ENCODE results near the gene PDGFB.

Gene PDGFB

DNA sequence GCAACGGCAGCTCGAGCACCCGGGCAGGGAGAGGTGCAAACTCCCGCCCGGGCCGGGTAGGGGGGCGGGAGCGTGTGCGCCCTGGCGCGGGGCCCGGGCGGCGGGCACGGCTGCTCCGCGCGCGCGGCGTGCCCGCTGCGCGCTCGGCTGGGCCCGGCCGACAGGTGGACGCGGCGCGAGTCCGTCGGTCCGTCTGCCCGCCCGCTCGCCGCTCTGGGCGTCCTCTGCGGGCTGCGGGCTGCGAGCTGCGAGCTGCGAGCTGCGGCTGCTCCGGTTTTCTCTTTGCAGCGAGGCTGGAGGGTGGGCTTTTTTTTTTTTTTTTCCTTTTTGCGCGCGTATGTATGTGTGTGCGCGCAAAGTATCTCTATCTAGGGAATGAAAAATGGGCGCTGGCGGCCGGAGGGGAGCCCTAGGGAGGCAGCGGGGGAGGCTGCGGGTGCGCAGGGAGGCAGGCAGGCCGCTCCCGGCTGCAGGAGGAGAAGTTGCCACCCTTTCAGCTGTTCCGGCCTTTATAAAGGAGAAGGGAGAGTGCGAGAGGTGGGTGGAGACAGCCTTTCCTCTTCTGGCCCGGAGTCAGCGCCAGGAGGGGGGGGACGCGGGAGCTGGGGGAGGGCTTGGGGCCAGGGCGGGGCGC lies at the start of gene PDGFB:
Gene PDGFB (minus strand): TSS at position 487 of the 634 bp plus-strand sequence. CDS start 1,019 bp downstream, outside the sequence.
- DNase-seq (ENCODE audit: low read depth in 2 of 2) = no peak

DNA sequence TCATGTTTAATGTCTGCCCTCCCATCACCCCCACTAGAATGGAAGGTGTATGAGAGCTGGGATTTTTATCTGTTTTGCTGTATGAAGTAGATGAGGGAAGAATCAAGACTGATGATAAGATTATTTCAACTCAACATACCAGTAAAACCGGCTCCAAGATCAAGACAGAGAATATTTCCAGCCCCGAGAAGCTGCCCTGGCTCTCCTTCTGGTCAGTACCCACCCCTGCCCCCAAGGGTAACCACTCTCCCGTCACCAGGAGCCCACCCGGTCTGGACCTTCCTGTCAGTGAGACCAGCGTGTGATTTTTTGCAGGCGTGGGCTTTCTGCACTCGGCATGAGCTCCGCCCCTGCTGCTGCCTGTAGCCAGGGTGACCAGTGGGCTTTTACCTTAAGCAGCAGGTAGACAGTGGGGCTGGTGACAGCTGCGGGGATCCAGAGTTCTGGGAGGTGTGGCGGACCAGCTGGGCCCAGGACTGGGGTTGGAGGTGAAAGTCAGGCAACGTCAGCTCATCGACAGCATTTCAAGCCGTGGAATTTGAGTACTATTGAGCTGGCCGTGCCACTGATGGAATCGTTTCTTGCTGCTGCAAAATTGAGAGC lies 49.1 kb upstream of the PDGFB start:
- no peak for DNase-seq (ENCODE audit: low read depth in 2 of 2)

DNA sequence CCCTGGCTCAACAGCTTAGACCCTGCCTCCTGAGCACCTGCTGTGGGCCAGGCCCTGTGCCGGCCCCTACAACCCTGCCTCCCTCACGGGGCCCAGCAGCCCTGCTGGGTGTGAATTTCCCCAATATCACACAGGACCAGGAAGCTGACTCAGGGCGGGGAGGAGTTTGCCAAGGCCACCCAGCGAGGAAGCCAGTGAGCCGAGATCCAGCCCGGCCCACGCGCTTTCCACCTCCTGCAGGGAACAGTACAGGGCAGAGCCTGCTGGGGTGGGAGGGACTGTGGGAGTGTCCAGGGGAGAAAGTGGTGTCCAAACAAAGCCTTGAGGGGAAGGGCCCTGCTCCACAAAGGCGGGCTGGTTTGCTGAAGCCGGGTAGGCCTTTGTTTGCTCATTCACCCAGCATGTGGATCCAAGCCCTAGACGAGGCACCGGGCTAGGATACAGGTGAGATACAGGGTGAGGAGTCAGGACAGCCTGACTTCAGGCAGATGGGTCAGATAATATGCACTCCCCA lies 47.8 kb upstream of the PDGFB start:
- DNase-seq (ENCODE audit: low read depth in 2 of 2) = peak; percentile 78 to 81

DNA sequence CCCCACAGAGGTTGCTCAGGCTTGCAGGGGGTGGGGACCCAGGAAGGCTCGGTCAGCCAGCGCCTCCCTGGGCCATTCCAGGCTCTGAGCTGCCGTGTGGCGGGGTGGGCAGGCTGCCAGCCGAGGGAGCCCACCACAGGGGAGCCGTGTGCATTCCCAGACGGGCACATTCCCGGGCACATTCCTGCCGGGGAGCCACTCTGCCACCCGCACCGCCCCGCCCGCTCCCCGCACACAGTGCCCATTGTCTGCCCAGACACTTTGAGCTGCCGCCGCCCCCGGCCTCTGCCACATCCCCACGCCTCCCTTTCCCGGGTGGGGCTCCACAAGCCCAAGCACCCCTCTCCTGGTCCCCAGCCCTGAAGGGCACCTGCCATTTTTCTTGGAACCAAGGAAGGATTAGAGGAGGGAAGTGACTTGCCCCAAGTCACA lies 47.3 kb upstream of the PDGFB start:
- no peak for DNase-seq (ENCODE audit: low read depth in 2 of 2)

DNA sequence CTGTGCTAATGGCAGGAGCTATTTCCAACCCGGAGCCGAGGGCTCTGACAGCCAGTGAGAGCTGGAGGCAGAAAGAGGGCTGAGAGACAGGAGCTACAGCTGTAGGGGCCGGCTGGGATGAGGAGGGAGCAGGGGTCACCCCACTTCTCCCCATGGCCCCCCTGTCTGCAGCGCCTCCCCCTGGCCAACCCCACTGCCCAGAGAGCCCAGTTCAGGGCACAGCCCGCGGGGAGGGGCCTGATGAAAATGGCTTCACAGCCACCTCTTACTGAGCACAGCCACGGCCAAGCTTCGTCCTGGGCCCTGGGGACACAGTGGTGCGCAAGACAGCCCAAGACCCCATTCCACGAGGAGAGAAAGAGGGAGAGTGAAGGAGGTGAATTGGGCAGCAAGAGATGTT lies 46.7 kb upstream of the PDGFB start:
- no peak for DNase-seq (ENCODE audit: low read depth in 2 of 2)

DNA sequence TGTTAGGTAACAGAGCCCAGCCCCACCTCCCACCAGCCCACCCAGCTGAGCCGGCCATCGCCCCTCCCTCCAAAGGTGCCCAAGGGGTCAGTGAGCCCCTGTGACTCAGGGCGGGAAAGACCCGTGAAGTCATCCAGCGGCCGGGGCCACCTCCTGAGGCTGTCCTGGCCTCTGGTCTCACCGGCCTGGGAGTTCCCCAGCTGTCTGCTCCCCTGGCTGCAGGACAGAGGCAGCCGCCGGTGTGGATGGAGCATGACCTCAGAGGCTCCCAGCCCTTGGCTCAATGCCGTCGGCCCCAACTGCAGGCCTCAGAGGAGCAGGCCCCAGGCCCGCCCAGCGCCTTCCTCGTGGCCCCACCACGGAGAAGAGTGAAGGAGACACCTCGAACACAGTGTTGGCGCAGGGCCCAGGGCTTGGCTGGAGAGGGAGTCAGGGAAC lies 46.0 kb upstream of the PDGFB start:
- DNase-seq (ENCODE audit: low read depth in 2 of 2) = no peak

DNA sequence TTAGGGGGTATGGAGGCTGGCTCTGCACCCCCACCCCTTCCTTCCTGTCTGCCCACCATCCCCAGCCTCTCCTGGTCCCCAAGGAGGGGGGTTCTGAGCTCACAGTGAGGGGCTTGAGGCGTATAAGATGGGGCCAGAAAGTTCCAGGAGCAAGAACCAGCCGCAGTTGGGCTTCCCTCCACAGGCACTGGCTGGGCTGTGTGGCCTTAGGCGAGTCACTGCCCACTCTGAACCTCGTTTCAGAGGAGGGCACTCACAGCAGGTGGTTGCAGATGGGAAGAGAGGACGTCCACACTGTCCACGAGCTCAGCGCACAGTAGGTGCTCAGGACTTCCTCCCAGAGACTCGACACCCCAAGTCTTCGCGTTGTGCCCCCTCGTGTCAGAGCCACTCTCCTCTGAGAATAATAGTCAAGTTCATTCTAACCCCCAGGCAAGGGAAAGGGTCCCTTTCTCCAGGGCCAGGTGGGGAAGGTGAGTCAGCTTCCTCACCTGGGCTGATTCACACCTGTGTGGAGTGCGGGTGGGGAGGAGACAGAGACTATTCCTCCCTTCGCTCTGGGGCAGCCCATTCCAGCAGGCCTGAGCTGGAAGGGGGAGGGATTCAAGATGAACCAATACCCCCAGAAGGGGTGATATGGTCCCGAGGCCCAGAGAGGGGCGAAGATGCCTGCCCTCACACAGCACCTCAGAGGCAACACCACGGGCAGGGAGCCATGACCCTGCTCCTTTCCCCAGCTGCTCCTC lies 45.4 kb upstream of the PDGFB start:
- DNase-seq (ENCODE audit: low read depth in 2 of 2) = no peak

DNA sequence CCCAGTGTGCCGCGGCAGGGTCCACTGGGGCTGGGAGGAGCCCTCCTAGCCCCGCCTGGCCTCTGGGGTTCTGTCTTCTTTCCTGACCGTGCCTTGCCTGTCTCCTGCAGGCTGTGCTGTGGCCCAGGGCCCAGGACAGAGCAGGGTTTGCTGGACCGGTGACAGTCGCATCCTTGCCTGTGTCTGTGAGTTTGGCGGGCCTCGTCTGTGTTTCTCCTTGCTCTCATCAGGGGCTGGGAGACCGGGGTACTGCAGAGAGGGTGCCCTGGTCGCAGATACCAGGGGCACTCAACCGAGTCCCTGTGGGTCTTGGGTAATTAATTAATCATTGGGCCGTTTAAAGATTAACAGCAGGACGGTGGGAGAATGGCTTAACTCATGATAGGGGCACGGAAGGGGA lies 44.8 kb upstream of the PDGFB start:
- no peak for DNase-seq (ENCODE audit: low read depth in 2 of 2)

DNA sequence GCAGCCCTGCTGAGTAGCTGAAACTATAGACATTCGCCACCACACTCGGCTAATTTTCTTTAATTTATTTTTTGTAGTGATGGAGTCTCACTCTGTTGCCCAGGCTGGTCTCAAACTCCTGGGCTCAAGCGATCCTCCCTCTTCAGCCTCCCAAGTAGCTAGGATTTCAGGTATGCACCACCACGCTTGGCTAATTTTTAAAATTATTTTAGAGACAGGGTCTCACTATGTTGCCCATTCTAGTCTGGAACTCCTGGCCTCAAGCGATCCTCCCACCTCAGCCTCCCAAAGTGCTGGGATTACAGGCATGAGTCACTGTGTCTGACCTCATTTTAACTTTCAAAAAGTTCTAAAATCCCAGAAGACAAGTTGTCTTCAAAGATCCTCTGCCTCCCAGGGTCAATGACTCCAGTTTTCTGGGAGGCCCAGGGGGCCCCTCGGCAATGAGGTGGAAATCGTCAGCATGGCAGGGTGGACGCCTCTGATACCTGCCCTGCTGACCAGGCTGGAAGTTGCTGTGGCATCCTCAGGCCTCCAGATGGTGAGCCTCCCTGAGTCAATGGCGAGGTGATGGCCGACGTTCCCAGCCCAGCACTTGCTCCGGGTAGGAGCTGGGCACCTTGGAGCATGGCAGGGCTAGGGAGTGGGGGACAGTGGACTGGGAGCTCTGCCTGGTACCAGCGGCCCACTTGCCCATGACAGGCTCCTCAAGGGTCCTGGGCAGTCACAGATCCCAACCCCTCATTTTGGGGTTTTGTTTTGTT lies 43.5 kb upstream of the PDGFB start:
- DNase-seq (ENCODE audit: low read depth in 2 of 2) = no peak

DNA sequence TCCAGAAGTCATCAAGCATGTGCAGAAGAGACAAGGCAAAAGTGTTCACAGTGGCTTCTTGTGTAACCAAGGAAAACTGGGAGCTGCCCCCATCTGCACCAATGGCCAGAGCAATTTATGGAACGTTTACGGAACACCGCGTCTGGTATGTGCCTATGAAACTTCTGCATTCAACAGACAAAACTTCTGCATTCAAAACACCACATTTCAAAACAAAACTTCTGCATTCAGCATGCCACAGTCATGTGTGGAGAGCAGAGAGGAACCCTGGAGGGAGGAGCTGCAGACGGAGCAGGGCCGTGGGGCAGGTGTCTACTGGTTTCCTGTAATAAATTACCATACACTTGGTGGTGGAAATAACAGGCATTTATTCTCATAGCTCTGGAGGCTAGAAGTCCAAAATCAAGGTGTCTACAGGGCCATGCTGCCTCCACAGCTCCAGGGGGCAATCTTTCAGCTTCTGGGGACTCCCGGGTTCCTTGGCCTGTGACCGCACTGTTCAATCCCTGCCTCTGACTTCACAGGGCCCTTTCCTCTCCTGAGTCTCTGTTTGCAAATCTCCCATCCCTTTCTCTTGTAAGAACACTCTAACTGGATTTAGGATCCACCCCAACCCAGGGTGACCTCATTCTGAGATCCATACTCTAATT lies 42.4 kb upstream of the PDGFB start:
- DNase-seq (ENCODE audit: low read depth in 2 of 2) = no peak

DNA sequence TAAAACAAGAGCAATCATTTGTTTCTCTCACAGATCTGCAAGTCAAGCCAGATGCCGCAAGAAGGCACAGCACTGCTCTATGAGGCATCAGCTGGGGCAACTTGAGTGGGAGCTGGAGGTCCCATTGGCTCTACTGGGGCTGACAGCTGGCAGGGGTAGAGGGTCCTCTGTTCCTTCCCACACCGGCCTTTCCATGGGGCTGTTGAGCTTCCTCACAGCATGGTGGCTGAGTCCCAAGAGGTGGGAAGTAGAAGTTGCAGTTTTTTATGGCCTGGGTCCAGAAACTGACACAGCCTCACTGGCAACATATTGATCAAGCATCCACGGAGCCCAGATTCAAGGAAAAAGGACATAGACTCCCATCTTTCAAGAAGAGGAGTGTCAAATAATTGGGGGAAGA lies 40.2 kb upstream of the PDGFB start:
- no peak for DNase-seq (ENCODE audit: low read depth in 2 of 2)

DNA sequence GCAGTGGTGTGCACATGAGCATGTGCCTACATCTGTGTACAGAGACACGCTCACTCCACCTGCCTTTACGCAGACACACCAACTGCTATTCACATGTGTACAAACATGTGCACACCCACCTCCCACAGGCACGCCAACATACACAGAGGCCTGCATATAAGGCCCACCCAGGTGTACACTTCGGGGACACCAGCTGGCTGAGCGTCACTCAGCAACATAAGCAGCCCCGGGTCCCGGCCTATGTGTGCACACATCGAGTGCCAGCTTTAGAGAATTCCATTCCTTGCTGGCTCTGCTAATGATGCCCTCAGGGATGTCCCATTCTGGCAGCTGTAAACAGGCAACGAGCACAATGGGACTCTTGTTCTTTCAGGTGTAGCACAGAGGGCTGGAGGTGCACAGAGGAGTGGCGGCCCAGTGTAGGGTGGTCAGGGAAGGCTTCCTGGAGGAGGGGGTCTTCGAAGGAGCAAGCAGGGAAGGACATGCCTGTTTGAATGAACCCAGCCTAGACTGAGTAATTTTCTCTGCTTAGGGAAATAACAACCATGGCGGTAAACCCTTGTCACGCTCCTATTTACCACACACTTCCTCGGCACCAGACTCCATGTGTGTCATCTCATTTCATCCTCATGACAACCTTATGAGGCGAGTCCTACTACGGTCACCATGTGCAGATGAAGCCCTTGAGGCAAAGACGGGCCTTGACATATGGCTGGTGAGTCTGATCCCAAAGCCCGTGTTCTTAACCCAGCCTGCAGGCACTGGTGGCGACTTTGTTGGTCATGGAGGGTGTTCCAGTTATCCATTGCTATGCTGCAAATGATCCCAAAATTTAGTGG lies 39.6 kb upstream of the PDGFB start:
- DNase-seq (ENCODE audit: low read depth in 2 of 2) = no peak

DNA sequence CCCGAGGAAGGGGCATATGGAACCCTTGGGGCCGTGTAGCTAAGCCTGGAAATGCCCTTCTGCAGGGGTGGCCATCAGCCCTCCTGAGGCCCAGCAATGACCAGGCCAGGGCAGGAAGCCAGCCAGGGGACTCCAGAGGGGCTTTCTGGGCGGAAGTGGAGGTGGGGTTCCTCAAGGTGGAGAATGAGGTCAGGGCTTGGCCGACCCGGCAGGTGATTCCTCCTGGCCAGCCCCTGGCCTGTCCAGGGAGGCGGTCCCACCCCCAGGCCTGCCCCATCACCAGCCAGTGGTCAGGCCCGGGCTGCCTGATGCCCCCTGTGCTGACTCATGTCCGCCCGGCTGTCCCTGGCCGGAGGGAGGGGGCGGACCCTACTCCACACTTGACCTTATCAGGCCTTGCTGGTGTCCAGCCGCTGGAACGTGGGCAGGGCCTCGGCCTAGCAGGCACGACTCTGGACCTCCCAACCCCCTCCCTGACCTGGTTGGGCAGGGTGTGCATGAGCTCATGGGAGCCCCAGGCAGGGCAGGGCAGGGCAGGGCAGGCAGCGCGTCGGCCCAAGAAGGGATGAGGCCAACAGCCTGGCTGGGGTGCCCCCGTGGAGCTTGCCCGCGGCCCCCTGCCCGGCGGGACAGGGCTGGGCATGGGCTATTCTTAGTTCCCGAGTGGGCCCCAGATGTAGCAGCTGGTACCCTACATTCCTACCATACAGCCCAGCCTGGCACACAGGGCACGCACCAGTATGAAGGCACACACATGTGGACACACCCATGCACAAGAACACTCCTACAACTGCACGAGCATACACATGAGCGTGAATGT lies 38.8 kb upstream of the PDGFB start:
- no peak for DNase-seq (ENCODE audit: low read depth in 2 of 2)

DNA sequence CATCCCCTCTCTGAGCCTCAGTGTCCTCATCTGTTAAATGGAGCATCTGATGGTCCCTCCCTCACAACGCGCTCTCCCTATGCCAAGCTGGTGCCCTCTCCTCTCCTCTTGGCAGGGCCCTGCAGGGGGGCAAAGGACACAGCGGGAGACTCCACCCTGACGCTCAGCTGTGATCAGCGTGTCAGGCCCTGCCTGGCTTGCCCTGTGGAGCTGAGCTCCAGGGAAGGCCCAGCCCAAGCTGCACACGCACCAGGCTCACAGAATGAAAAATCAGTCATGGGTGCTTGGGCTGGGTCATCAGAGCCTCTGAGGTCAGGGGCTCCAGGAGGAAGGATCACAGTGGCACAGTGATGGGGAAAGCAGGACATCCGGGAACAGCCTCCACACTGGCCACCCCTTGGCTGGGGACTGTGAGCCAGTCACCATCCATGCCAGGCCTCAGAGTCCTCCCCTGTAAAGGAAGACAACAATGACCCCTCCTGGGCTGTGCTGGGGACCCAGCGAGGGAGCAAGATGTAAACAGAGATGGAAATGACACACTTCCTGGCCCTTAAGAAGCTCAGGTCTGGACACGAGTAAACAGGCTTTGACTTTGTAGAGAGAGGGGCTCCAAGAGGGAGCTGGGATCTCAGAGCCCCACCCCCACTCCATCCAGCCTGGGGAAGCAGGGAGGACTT lies 38.0 kb upstream of the PDGFB start:
- no peak for DNase-seq (ENCODE audit: low read depth in 2 of 2)

DNA sequence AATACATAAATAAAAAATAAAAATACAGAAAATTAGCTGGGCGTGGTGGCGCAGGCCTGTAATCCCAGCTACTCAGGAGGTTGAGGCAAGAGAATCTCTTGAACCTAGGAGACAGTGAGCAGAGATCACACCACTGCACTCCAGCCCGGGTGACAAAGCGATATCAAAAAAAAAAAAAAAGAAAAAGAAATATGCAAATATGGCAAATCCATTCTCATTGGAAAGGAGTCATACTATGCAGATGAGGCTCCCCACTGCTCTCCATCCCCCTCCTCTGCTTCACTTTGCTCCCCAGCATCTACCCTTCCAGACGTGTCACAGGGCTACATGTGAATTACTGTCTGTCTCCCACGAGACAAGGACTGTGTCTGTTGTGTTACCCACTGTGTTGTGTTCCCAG lies 36.3 kb upstream of the PDGFB start:
- no peak for DNase-seq (ENCODE audit: low read depth in 2 of 2)

DNA sequence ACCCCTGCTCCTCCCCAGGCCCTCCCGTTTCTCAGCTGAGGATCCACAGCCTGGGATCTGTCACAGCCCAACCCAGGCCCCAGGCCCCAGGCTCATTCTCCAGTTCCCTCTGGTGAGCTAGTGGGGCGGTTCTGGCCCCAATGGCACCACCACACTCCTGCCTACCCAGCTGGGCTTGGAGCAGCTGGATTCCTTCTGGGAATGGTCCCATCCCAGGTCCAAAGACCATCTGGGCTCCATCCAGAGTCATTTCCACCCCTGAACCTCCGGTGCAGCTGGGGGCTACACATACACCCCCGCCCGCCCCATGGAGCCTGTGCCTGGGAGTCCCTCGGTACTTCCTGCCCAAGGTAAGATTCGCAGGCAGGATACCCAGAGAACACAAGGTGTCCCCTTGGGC lies 35.5 kb upstream of the PDGFB start:
- no peak for DNase-seq (ENCODE audit: low read depth in 2 of 2)

DNA sequence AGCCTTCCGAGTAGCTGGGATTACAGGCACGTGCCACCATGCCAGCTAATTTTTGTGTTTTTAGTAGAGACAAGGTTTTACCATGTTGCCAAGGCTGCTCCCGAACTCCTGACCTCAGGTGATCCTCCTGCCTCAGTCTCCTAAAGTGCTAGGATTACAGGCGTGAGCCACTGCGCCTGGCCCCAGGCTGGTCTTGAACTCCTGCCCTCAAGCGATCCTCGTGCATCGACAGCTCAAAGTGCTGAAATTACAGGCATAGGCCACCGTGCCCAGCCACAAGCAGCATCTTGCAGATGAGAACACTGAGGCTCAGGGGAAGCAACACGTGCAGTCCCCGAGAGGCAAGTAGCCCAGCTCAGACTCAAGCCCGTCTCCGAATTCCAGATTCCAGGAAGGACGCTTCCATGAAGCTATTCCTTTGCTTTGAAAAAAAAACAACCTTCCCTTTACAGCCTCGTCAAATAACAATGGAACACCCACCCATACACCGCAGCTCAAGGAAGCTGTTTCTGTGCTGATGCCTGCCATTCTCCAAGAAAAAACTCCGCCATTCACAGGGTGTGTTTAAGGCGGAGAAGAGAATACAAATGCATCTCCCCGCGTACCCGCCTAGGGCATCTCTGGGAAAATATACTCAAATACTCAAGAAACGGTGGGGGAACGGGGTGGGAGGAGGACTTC lies 34.5 kb upstream of the PDGFB start:
- no peak for DNase-seq (ENCODE audit: low read depth in 2 of 2)

DNA sequence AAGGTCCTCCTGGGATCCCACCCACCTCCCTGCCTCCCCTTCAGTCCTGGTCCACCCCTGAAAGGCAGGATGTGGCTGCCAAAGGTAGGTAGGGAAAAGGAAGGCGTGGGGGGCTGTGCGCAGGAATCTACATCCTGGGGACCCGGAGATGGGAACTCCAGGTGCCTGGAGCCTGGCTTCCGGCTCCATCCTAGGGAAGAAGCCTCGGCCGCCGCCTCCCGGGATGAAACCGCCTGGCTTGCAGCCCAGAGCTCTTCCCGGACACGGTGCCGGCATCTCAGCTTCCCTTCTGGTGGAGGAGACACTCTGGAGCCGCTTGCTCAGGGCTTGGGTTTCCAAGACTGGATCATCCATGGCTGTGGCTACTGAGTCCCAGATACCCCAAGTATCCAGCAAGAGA lies 33.3 kb upstream of the PDGFB start:
- no peak for DNase-seq (ENCODE audit: low read depth in 2 of 2)

DNA sequence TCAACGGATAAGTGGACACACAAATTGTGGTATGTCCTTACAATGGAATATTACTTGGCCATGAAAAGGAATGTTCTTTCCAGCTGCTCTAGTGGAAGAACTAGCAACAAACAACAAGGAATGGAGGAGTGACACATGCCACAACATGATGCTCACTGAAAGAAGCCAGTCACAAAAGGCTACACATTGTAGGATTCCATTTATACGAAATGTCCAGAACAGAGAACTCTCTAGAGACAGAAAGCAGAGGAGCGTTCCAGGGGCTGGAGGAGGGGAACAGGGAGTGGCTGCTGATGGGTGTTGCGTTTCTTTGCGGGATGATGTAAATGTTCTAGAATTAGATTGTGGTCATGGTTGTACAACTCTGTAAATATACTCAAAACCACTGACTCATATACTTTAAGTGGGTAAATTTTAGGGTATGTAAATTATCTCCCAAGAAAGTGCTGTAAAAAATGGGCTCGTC lies 32.4 kb upstream of the PDGFB start:
- DNase-seq (ENCODE audit: low read depth in 2 of 2) = no peak

All from fibroblast of skin of left biceps (primary cell).